Karpas-422 (cell line): ENCODE results near the gene CHML. TPM values are rescaled to one million over a fixed set of nuclear protein-coding genes. Genes with fewer than 3 reads are reported as not detected.

ENCODE experiments used
- DNase-seq: peaks from one replicate; pipeline ENCODE4 v3.0.0-alpha.2; 2015
- H2AFZ ChIP-seq: fragments of 200-600 bp; sonication (generic); 2 replicates; pipeline ENCODE4 v1.6.1; 2014; ENCODE audit warnings: antibody characterized with exemption, low read length, mixed read lengths
- H3K27ac ChIP-seq: fragments of 200-600 bp; sonication (generic); 2 replicates; pipeline ENCODE4 v1.5.1; 2014; ENCODE audit warnings: mild to moderate bottlenecking, low read length, moderate library complexity
- H3K27me3 ChIP-seq: fragments of 200-600 bp; sonication (generic); 2 replicates; pipeline ENCODE4 v1.6.1; 2014; ENCODE audit warnings: low read length, mixed read lengths
- H3K36me3 ChIP-seq: fragments of 200-600 bp; sonication (generic); 2 replicates; pipeline ENCODE4 v1.6.1; 2014; ENCODE audit warnings: low read length, mixed read lengths; ENCODE audit not compliant: insufficient read depth
- H3K4me1 ChIP-seq: fragments of 200-600 bp; sonication (generic); 2 replicates; pipeline ENCODE4 v1.6.1; 2014; ENCODE audit warnings: mild to moderate bottlenecking, low read length, mixed read lengths
- H3K4me2 ChIP-seq: fragments of 200-600 bp; sonication (generic); 2 replicates; pipeline ENCODE4 v1.6.1; 2014; ENCODE audit warnings: low read length, low read depth, mild to moderate bottlenecking; ENCODE audit not compliant: poor library complexity, severe bottlenecking
- H3K4me3 ChIP-seq: fragments of 200-600 bp; sonication (generic); 2 replicates; pipeline ENCODE4 v1.5.1; 2014; ENCODE audit warnings: mild to moderate bottlenecking, antibody characterized with exemption, low read length, mixed read lengths
- H3K79me2 ChIP-seq: fragments of 200-600 bp; sonication (generic); 2 replicates; pipeline ENCODE4 v1.6.1; 2014; ENCODE audit warnings: mild to moderate bottlenecking, low read length, mixed read lengths
- H3K9ac ChIP-seq: fragments of 200-600 bp; sonication (generic); 2 replicates; pipeline ENCODE4 v1.6.0; 2014; ENCODE audit warnings: low read length
- H3K9me2 ChIP-seq: fragments of 200-600 bp; sonication (generic), shearing (Covaris generic); replicated peaks from 2 replicates; pipeline ENCODE4 v1.6.0; 2014; ENCODE audit warnings: mild to moderate bottlenecking, low read length, moderate library complexity; ENCODE audit not compliant: insufficient read depth
- H3K9me3 ChIP-seq: fragments of 300-700, 200-600 bp; sonication (generic); 2 replicates; pipeline ENCODE4 v1.6.1; 2014; ENCODE audit warnings: low read length, mixed read lengths
- H4K20me1 ChIP-seq: fragments of 200-600 bp; sonication (generic); 2 replicates; pipeline ENCODE4 v1.6.1; 2014; ENCODE audit warnings: mild to moderate bottlenecking, antibody characterized with exemption, low read length, low read depth; ENCODE audit not compliant: insufficient read depth
- total RNA-seq: library from RNA; depleted of rRNA; stranded (reverse); fragments of >200 nt; shearing (Covaris generic); gene quantifications from 2 replicates; pipeline ENCODE4 v1.2.3, GENCODE V29; 2014; ENCODE audit warnings: low replicate concordance; rRNA removed

CHML gene
- total RNA-seq, 1 experiment from 2014 or later, result 41.1 TPM

DNA sequence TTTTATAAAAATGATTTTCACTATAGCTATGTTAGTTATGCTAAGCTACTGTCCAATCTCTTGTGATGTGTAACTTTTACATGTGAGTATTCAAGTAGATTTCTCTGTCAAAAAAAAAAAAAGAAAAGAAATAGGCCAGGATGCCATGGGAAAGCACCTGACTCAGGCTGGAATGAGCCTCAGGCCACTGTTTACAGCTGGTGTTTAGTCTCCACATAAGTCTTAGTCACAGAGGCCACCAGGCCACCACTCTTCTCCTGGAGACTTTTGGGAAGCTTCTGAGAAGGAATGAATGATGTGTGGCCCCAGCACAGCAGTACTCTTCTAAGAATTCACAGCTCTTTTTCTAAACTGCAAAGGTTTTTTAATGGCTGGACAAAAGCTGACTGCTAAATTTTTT, 48.9 kb downstream of the CHML start:
- Histone ChIP-seq H3K27ac (no peak overlapping the region), H3K4me1 (peaks cover 4% of the 10 kb centered on the region), H3K36me3 (no peaks in the 10 kb centered on the region), H4K20me1 (no peaks in the 10 kb centered on the region), H3K9ac (no peak overlapping the region), H3K27me3 (no peaks in the 10 kb centered on the region), H3K79me2 (no peaks in the 10 kb centered on the region), H3K4me3 (no peak overlapping the region), H2AFZ (no peak overlapping the region), H3K4me2 (no peak overlapping the region), H3K9me3 (no peaks in the 10 kb centered on the region), H3K9me2 (no peaks in the 10 kb centered on the region)
- no peak for DNase-seq

DNA sequence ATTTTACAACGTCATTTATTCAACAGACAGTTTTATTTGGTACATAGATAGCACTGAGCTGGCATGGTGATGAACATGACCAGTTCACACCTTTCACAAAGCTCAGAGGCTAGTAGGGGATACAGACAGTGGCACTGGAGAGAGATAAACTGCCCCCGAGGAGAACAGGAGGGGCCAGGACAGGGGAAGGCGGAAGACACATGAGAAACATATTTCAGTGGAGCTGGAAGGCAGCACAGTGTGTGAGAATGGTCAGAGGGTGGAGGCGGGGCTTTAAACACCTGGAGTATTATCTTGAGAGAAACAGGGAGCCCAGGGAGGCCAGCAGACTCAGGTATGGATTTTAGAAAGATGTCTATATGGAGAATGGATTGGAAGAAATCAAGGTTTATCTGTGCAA, 49.5 kb downstream of the CHML start:
- no peaks in the 10 kb centered on the region for H3K79me2 ChIP-seq
- no peaks in the 10 kb centered on the region for H4K20me1 ChIP-seq
- no peaks in the 10 kb centered on the region for H3K4me1 ChIP-seq
- no peak overlapping the region for H3K9ac ChIP-seq
- no peak overlapping the region for H2AFZ ChIP-seq
- H3K9me3 ChIP-seq, result no peaks in the 10 kb centered on the region
- H3K4me3 ChIP-seq, result no peak overlapping the region
- no peaks in the 10 kb centered on the region for H3K36me3 ChIP-seq
- DNase-seq, result no peak
- H3K27ac ChIP-seq, result no peak overlapping the region
- no peaks in the 10 kb centered on the region for H3K27me3 ChIP-seq
- no peak overlapping the region for H3K4me2 ChIP-seq
- H3K9me2 ChIP-seq, result no peaks in the 10 kb centered on the region

Other genes starting within 250 kb of the CHML start
- 40.3 and 58.3 TPM in 2 replicates for gene FH, start 120.6 kb downstream of the CHML start, total RNA-seq
- 2.8 and 5.8 TPM in 2 replicates for gene KMO, start 108.0 kb downstream of the CHML start, total RNA-seq
- 3.6 and 4.6 TPM in 2 replicates for gene OPN3, start within 50 bp of the CHML start, total RNA-seq
- not detected in 2 replicates for gene WDR64, start 11.9 kb upstream of the CHML start, total RNA-seq
- gene EXO1, start 207.8 kb upstream of the CHML start, total RNA-seq, result 9.8 and 14.2 TPM in 2 replicates